D721Med (cell line): Measurements from ENCODE around the gene SEC14L5.

Experiments used
- DNase-seq: peaks from one replicate; pipeline ENCODE4 v3.0.0; 2011; ENCODE audit warnings: low spot score; ENCODE audit not compliant: insufficient read length
- FAIRE-seq: peaks from 2 replicates; lab custom pipeline; 2011; peaks lifted over from hg19 to GRCh38; lab: Jason Lieb, UNC
- TF ChIP-seq, protein P1 (sequence below): IDR thresholded peaks from 2 replicates; pipeline ENCODE4 v1.5.1; 2012; ENCODE audit warnings: mild to moderate bottlenecking, control low read depth; ENCODE audit not compliant: insufficient read depth; ENCODE audit errors: missing control alignments

Gene SEC14L5

DNA sequence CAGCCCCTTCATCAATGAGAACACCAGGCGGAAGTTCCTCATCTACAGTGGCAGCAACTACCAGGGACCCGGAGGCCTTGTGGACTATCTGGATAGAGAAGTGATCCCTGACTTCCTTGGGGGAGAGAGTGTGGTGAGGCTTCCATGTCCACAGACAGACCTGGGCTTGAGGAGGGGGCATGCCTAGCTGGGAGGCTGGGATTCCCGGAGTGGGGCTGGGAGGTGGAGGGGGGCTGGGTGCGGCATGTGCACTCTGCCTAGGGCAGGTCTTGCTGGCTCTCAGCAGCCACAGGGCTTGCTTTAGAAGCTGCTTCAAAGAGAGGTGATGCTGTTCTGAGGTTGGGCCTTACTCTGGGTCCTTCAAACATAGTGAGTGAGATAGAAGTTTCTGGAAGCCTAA is 47.8 kb downstream of the SEC14L5 start:
- DNase-seq (no peak), FAIRE-seq (no peak)
- TF ChIP-seq, protein P1, sequence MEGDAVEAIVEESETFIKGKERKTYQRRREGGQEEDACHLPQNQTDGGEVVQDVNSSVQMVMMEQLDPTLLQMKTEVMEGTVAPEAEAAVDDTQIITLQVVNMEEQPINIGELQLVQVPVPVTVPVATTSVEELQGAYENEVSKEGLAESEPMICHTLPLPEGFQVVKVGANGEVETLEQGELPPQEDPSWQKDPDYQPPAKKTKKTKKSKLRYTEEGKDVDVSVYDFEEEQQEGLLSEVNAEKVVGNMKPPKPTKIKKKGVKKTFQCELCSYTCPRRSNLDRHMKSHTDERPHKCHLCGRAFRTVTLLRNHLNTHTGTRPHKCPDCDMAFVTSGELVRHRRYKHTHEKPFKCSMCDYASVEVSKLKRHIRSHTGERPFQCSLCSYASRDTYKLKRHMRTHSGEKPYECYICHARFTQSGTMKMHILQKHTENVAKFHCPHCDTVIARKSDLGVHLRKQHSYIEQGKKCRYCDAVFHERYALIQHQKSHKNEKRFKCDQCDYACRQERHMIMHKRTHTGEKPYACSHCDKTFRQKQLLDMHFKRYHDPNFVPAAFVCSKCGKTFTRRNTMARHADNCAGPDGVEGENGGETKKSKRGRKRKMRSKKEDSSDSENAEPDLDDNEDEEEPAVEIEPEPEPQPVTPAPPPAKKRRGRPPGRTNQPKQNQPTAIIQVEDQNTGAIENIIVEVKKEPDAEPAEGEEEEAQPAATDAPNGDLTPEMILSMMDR: no peak

DNA sequence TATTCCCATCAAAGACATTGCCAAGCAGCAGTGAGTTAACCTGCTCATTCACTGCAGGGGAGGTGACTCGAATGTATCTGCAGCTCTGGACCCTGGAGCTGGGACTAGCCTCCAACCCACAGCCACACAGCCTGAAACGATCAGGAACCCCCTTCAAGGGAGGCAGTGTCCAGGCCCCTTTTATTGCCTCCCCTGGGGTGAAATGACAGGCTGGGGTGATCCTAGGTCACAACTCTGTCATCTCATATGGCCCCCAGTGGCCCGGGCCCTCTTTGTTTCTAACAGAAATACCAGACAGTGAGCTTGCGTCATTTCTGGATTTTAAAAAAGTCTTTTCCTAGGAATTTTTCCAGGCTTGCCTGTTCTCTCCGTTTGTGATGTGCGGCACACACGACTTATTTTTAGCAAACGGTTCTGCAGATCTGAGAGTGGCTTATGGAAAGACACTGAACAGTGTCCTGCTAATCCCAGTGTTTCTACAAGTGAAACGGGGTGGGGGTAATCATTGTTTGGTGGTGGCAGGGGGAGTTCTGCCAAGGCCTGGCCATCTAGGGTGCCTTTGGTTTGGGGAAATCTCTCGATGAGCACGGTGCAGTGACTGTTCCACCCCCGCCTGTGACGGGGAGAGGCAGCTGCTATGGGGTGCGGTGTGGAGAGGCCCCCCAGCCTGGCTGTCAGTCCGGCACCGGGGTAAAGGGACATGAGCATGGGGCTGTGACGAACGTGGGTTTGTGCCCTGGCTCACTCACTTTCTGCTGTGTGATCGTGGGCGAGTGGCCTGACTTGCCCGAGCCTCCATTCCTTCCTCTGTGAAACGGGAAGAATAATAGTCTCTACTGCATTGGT is 48.4 kb downstream of the SEC14L5 start:
- DNase-seq (no peak), FAIRE-seq (no peak)
- TF ChIP-seq, protein P1: no peak

DNA sequence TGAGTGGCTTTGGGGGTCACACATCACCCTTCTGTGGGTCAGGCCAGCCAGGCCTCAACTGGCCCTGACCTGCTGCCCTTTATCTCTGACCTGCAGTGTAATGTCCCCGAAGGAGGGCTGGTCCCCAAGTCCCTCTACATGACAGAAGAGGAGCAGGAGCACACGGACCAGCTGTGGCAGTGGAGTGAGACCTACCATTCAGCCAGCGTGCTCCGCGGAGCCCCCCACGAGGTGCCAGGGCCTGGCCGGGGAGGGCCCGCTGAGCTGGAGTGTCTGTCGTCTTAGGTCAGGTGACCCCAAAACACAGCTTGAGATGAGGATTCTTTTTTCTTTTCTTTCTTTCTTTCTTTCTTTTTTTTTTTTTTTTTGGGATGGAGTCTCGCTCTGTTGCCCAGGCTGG is 49.1 kb downstream of the SEC14L5 start:
- FAIRE-seq (no peak), DNase-seq (no peak)
- TF ChIP-seq, protein P1: no peak

DNA sequence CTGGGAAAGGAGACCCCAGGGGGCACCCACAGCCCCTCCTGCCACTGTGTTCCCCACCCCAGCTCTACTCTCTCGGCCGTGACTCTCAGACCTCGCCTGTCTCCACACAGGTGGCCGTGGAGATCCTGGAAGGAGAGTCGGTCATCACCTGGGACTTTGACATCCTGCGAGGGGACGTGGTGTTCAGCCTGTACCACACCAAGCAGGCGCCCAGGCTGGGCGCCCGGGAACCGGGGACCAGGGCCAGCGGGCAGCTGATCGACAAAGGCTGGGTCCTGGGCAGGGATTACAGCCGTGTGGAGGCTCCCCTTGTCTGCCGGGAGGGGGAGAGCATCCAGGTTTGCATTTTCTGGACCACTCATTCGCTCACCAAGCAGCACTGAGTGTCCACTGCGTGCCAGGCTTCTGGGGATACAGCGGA is 50.2 kb downstream of the SEC14L5 start:
- FAIRE-seq (no peak), DNase-seq (no peak)
- TF ChIP-seq, protein P1: no peak

GRCh38 chr16:5010576-5011329 is 52.6 kb downstream of the SEC14L5 start:
- FAIRE-seq: no peak
- DNase-seq: peak; percentile 93
- TF ChIP-seq, protein P1: no peak

DNA sequence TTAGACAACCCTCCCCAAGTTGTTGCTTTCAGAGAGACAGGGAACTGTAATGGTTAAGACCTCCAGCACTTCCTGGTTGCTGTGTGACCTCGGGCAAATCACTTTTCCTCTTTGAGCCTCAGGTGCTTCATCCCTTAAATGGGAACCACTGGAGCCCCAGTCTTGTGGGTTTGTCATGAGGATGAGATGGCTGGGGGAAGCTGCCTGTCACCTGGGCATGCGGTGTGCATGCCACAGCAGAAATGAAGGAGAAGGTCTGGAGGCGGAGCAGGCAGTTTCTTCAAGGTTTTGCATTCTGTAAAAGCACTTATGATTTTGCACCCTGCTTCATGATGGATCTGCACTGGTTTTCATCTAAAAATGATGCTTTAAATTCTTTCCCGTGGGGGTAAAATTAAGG is 53.5 kb downstream of the SEC14L5 start:
- FAIRE-seq: no peak
- TF ChIP-seq, protein P1: no peak
- no peak for DNase-seq
